HEK293 (cell line): ENCODE data around the gene HOXA10.

ENCODE experiments used
- CTCF ChIA-PET: fragments of 350-600 bp; formaldehyde crosslinking; extraction: SDS; loops from one replicate; lab custom pipeline; 2021; ENCODE audit warnings: antibody characterized with exemption; lab: Yijun Ruan, JAX
- POLR2A ChIA-PET: fragments of 300-600 bp; formaldehyde crosslinking; extraction: SDS; loops from one replicate; lab custom pipeline; 2020; ENCODE audit warnings: antibody characterized with exemption, inconsistent platforms; lab: Yijun Ruan, JAX
- H3K27ac ChIP-seq: fragments of 200-500 bp; sonication (Bioruptor generic); 2 replicates; pipeline ENCODE4 v1.5.1; 2014; ENCODE audit warnings: low read depth, low read length, control low read depth, inconsistent platforms; ENCODE audit errors: extremely low read depth
- H3K36me3 ChIP-seq, 2 experiments: fragments of 200-500 bp in 1 of 2; sonication (Bioruptor generic) in 1 of 2; 1 replicate in 1 of 2; 2 replicates in 1 of 2; pipeline ENCODE4 v1.5.1; 2014 to 2017; ENCODE audit warnings: inconsistent platforms in 2 of 2, low read length in 2 of 2; ENCODE audit not compliant: control insufficient read depth in 2 of 2, insufficient read depth in 1 of 2
- H3K4me1 ChIP-seq: fragments of 200-500 bp; sonication (Bioruptor generic); 2 replicates; pipeline ENCODE4 v1.5.1; 2014; ENCODE audit warnings: mild to moderate bottlenecking, low read length, inconsistent platforms; ENCODE audit not compliant: control insufficient read depth, insufficient read depth
- H3K4me3 ChIP-seq: 2 replicates; pipeline ENCODE4 v1.5.1; 2011; ENCODE audit warnings: low read depth, mild to moderate bottlenecking, control low read depth, low read length, moderate library complexity
- H3K9me3 ChIP-seq: fragments of 200-500 bp; sonication (Bioruptor generic); 2 replicates; pipeline ENCODE4 v1.5.1; 2014; ENCODE audit warnings: low read depth, low read length, inconsistent platforms; ENCODE audit not compliant: control insufficient read depth, insufficient read depth
- BCL11B ChIP-seq: fragments of 450-650 bp; formaldehyde crosslinking; IDR thresholded peaks from 2 replicates; pipeline ENCODE4 v1.5.1; 2016; ENCODE audit warnings: low read depth, missing biosample characterization, missing genetic modification characterization
- EGR2 ChIP-seq: fragments of 450-650 bp; formaldehyde crosslinking; IDR thresholded peaks from 2 replicates; pipeline ENCODE4 v1.5.1; 2016; ENCODE audit warnings: low read depth, missing biosample characterization, missing genetic modification characterization
- GFI1B ChIP-seq: fragments of 450-650 bp; formaldehyde crosslinking; IDR thresholded peaks from 2 replicates; pipeline ENCODE4 v1.5.1; 2016; ENCODE audit warnings: missing biosample characterization, missing genetic modification characterization
- GLI2 ChIP-seq: fragments of 450-650 bp; formaldehyde crosslinking; IDR thresholded peaks from 2 replicates; pipeline ENCODE4; 2017; ENCODE audit warnings: missing biosample characterization, missing genetic modification characterization, low read depth, borderline replicate concordance
- HIC1 ChIP-seq: fragments of 450-650 bp; formaldehyde crosslinking; IDR thresholded peaks from 2 replicates; pipeline ENCODE4 v1.5.1; 2016; ENCODE audit warnings: missing biosample characterization, missing genetic modification characterization
- HOXC10 ChIP-seq: sonication (generic); formaldehyde crosslinking; IDR thresholded peaks from 2 replicates; pipeline ENCODE4 v1.8.1; 2023; ENCODE audit warnings: mild to moderate bottlenecking, missing genetic modification reagents
- KLF16 ChIP-seq: fragments of 450-650 bp; formaldehyde crosslinking; IDR thresholded peaks from 2 replicates; pipeline ENCODE4 v1.5.1; 2017; ENCODE audit warnings: missing biosample characterization, missing genetic modification characterization
- KLF17 ChIP-seq: fragments of 450-650 bp; formaldehyde crosslinking; IDR thresholded peaks from 2 replicates; pipeline ENCODE4 v1.5.1; 2016; ENCODE audit warnings: missing biosample characterization, missing genetic modification characterization
- KLF7 ChIP-seq: fragments of 450-650 bp; formaldehyde crosslinking; IDR thresholded peaks from 2 replicates; pipeline ENCODE4 v1.5.1; 2016; ENCODE audit warnings: missing biosample characterization, missing genetic modification characterization, borderline replicate concordance
- OSR2 ChIP-seq: fragments of 450-650 bp; formaldehyde crosslinking; IDR thresholded peaks from 2 replicates; pipeline ENCODE4 v1.5.1; 2016; ENCODE audit warnings: missing biosample characterization, missing genetic modification characterization
- ZBTB10 ChIP-seq: fragments of 450-650 bp; formaldehyde crosslinking; IDR thresholded peaks from 2 replicates; pipeline ENCODE4 v1.5.1; 2016; ENCODE audit warnings: missing biosample characterization, missing genetic modification characterization
- ZBTB8A ChIP-seq: fragments of 450-650 bp; formaldehyde crosslinking; IDR thresholded peaks from 2 replicates; pipeline ENCODE4 v1.5.1; 2016; ENCODE audit warnings: missing biosample characterization, missing genetic modification characterization
- ZIC2 ChIP-seq: fragments of 450-650 bp; formaldehyde crosslinking; IDR thresholded peaks from 2 replicates; pipeline ENCODE4 v1.5.1; 2016; ENCODE audit warnings: missing biosample characterization, missing genetic modification characterization
- ZNF175 ChIP-seq: fragments of 450-650 bp; formaldehyde crosslinking; IDR thresholded peaks from 2 replicates; pipeline ENCODE4 v1.5.1; 2016; ENCODE audit warnings: missing biosample characterization, missing genetic modification characterization
- ZNF2 ChIP-seq: fragments of 450-650 bp; formaldehyde crosslinking; IDR thresholded peaks from 2 replicates; pipeline ENCODE4 v1.5.1; 2016; ENCODE audit warnings: missing biosample characterization, missing genetic modification characterization
- ZNF239 ChIP-seq: fragments of 450-650 bp; formaldehyde crosslinking; IDR thresholded peaks from 2 replicates; pipeline ENCODE4 v1.5.1; 2016; ENCODE audit warnings: missing biosample characterization, missing genetic modification characterization
- ZNF311 ChIP-seq: fragments of 450-650 bp; formaldehyde crosslinking; IDR thresholded peaks from 2 replicates; pipeline ENCODE4 v1.5.1; 2017; ENCODE audit warnings: missing biosample characterization, missing genetic modification characterization, borderline replicate concordance
- ZNF341 ChIP-seq: fragments of 450-650 bp; formaldehyde crosslinking; IDR thresholded peaks from 2 replicates; pipeline ENCODE4; 2016; ENCODE audit warnings: low read depth, missing biosample characterization, missing genetic modification characterization
- ZNF398 ChIP-seq: fragments of 450-650 bp; formaldehyde crosslinking; IDR thresholded peaks from 2 replicates; pipeline ENCODE4 v1.5.1; 2017; ENCODE audit warnings: missing biosample characterization, missing genetic modification characterization
- ZNF404 ChIP-seq: fragments of 450-650 bp; formaldehyde crosslinking; IDR thresholded peaks from 2 replicates; pipeline ENCODE4 v1.5.1; 2017; ENCODE audit warnings: missing biosample characterization, missing genetic modification characterization
- ZNF426 ChIP-seq: fragments of 450-650 bp; formaldehyde crosslinking; IDR thresholded peaks from 2 replicates; pipeline ENCODE4 v1.5.1; 2017; ENCODE audit warnings: missing biosample characterization, missing genetic modification characterization, mild to moderate bottlenecking, inconsistent platforms, moderate library complexity
- ZNF600 ChIP-seq: fragments of 450-650 bp; formaldehyde crosslinking; IDR thresholded peaks from 2 replicates; pipeline ENCODE4 v1.5.1; 2016; ENCODE audit warnings: missing biosample characterization, missing genetic modification characterization
- ZNF621 ChIP-seq: fragments of 450-650 bp; formaldehyde crosslinking; IDR thresholded peaks from 2 replicates; pipeline ENCODE4 v1.5.1; 2017; ENCODE audit warnings: missing biosample characterization, missing genetic modification characterization
- ZNF624 ChIP-seq: fragments of 450-650 bp; formaldehyde crosslinking; IDR thresholded peaks from 2 replicates; pipeline ENCODE4 v1.5.1; 2017; ENCODE audit warnings: missing biosample characterization, missing genetic modification characterization
- ZNF629 ChIP-seq: fragments of 450-650 bp; formaldehyde crosslinking; IDR thresholded peaks from 2 replicates; pipeline ENCODE4 v1.5.1; 2017; ENCODE audit warnings: missing biosample characterization, missing genetic modification characterization
- ZNF660 ChIP-seq: fragments of 450-650 bp; IDR thresholded peaks from 2 replicates; pipeline ENCODE4 v1.5.1; 2018; ENCODE audit warnings: missing biosample characterization, mild to moderate bottlenecking, missing genetic modification characterization
- ZSCAN23 ChIP-seq: fragments of 450-650 bp; formaldehyde crosslinking; IDR thresholded peaks from 2 replicates; pipeline ENCODE4 v1.5.1; 2016; ENCODE audit warnings: missing biosample characterization, missing genetic modification characterization
- ZSCAN30 ChIP-seq: fragments of 450-650 bp; IDR thresholded peaks from 2 replicates; pipeline ENCODE4 v1.5.1; 2018; ENCODE audit warnings: missing biosample characterization, mild to moderate bottlenecking, missing genetic modification characterization, moderate library complexity

The HOXA10 gene

GRCh38 chr7:27147199-27148030 lies 26.7 kb downstream of the HOXA10 start, which contains the start of gene HOXA6 (continued):
- TF ChIP-seq HIC1 (tag by site-specific recombination) (0 out of 2 replicates have a peak, but pooled peaks have one; percentile 11), ZBTB8A (peak; percentile 51), OSR2 (tag by site-specific recombination) (no peak), ZNF2 (tag by site-specific recombination) (peak; percentile 9; the same call in 1 of the 2 replicates)

- H3K9me3 ChIP-seq, result no peaks in the 10 kb centered on the region
- ChIA-PET CTCF (interaction anchor here (0.5 to 4.1 kb wide), 4 partner anchors 16 to 1147 kb away, joined by 3 to 34 read pairs (median 4); partner anchors contain the start of gene HOXA4), POLR2A (interaction anchor here (1.6 to 5.6 kb wide), 3 partner anchors 16 to 33 kb away, joined by 3 to 42 read pairs (median 10); no protein-coding TSS in a partner anchor)
- H3K4me3 ChIP-seq, result peak overlapping the region; percentile 59; the same call in 1 of the 2 replicates
- H3K27ac ChIP-seq, result peak overlapping the region; percentile 99
- peaks cover 18% of the 10 kb centered on the region for H3K4me1 ChIP-seq
- H3K36me3 ChIP-seq, result peaks cover 0 to 67% of the 10 kb centered on the region in 2 experiments; a peak in 2 of 3 replicates
- no peak for TF ChIP-seq ZNF404 (tag by site-specific recombination)
- no peak for TF ChIP-seq GLI2 (tag by site-specific recombination)
- TF ChIP-seq KLF7 (tag by site-specific recombination), result 0 out of 2 replicates have a peak, but pooled peaks have one; percentile 27
- TF ChIP-seq ZNF426, result no peak; the same call in 1 of the 2 replicates
- TF ChIP-seq KLF16 (tag by site-specific recombination), result no peak
- 0 out of 2 replicates have a peak, but pooled peaks have one; percentile 4 for TF ChIP-seq ZSCAN30
- TF ChIP-seq ZBTB10 (tag by site-specific recombination), result no peak
- no peak for TF ChIP-seq ZSCAN23 (tag by site-specific recombination)
- TF ChIP-seq ZIC2 (tag by site-specific recombination), result no peak
- TF ChIP-seq ZNF311 (tag by site-specific recombination), result no peak
- no peak for TF ChIP-seq ZNF621 (tag by site-specific recombination)
- no peak for TF ChIP-seq ZNF239 (tag by site-specific recombination)
- no peak for TF ChIP-seq ZNF624 (tag by site-specific recombination)
- no peak for TF ChIP-seq KLF17
- TF ChIP-seq ZNF629 (tag by site-specific recombination), result no peak
- no peak for TF ChIP-seq ZNF398
- no peak for TF ChIP-seq ZNF600 (tag by site-specific recombination)
- TF ChIP-seq GFI1B (tag by site-specific recombination), result no peak
- TF ChIP-seq ZNF2 (tag by site-specific recombination), result no peak
- no peak for TF ChIP-seq HOXC10
- no peak for TF ChIP-seq BCL11B (tag by site-specific recombination)
- no peak for TF ChIP-seq ZNF660
- peak; percentile 64 for TF ChIP-seq ZNF341
- TF ChIP-seq ZNF175 (tag by site-specific recombination), result no peak
- no peak for TF ChIP-seq EGR2 (tag by site-specific recombination)
Observed at GRCh38 chr7:27146491-27147198, 27.5 kb downstream of the HOXA10 start.
